Measurements from ENCODE around the gene ALB. TPM values are rescaled to one million over a fixed set of nuclear protein-coding genes. Genes with fewer than 3 reads are reported as not detected.

The ALB gene
- polyA plus RNA-seq, 6 donors from 2014 or later, result not detected

GRCh38 chr4:73426666-73427065 is 22.6 kb downstream of the ALB start:
- ATAC-seq (ENCODE audit: low read depth in 2 of 2), result no peak

GRCh38 chr4:73429118-73429517 is 25.0 kb downstream of the ALB start:
- Mint-ChIP-seq H3K4me1 (no peaks in the 10 kb centered on the region), H3K9me3 (no peaks in the 10 kb centered on the region), H3K27ac (no peak overlapping the region), H3K4me3 (no peak overlapping the region), H3K36me3 (no peaks in the 10 kb centered on the region), H3K27me3 (peaks cover 6 to 13% (median 7%) of the 10 kb centered on the region in 3 donors)
- no peak for ATAC-seq (ENCODE audit: low read depth in 2 of 2)
- DNase-seq, result no peak

More at GRCh38 chr4:73426666-73427065, 22.6 kb downstream of the ALB start:
- Mint-ChIP-seq H3K9me3 (no peaks in the 10 kb centered on the region), H3K4me3 (no peak overlapping the region), H3K27ac (no peak overlapping the region), H3K4me1 (no peaks in the 10 kb centered on the region), H3K27me3 (peaks cover 6 to 13% (median 7%) of the 10 kb centered on the region in 3 donors), H3K36me3 (no peaks in the 10 kb centered on the region)
- no peak for DNase-seq

GRCh38 chr4:73429826-73430587 is 25.9 kb downstream of the ALB start:
- H3K36me3 Mint-ChIP-seq, result no peaks in the 10 kb centered on the region

GRCh38 chr4:73431813-73432168 is 27.7 kb downstream of the ALB start:
- Mint-ChIP-seq H3K4me1 (no peaks in the 10 kb centered on the region), H3K9me3 (no peaks in the 10 kb centered on the region), H3K4me3 (no peak overlapping the region), H3K27ac (no peak overlapping the region), H3K27me3 (peaks cover 3 to 11% (median 3%) of the 10 kb centered on the region in 3 donors), H3K36me3 (no peaks in the 10 kb centered on the region)
- ATAC-seq (ENCODE audit: low read depth in 2 of 2) (no peak), DNase-seq (no peak)

More at GRCh38 chr4:73429826-73430587, 25.9 kb downstream of the ALB start:
- ATAC-seq (ENCODE audit: low read depth in 2 of 2) (no peak), DNase-seq (no peak)
- H3K4me3 Mint-ChIP-seq, result no peak overlapping the region
- no peak overlapping the region for H3K27ac Mint-ChIP-seq
- H3K4me1 Mint-ChIP-seq, result no peaks in the 10 kb centered on the region
- peaks cover 6 to 17% (median 7%) of the 10 kb centered on the region in 3 donors for H3K27me3 Mint-ChIP-seq
- no peaks in the 10 kb centered on the region for H3K9me3 Mint-ChIP-seq

GRCh38 chr4:73432169-73433000 is 28.3 kb downstream of the ALB start:
- Mint-ChIP-seq H3K36me3 (no peaks in the 10 kb centered on the region), H3K4me1 (no peaks in the 10 kb centered on the region), H3K9me3 (no peaks in the 10 kb centered on the region), H3K27ac (no peak overlapping the region), H3K4me3 (no peak overlapping the region), H3K27me3 (peaks cover 0 to 11% (median 0%) of the 10 kb centered on the region in 3 donors)
- no peak for DNase-seq
- no peak for ATAC-seq (ENCODE audit: low read depth in 2 of 2)

- Mint-ChIP-seq H3K27me3 (peaks cover 0 to 11% (median 0%) of the 10 kb centered on the region in 3 donors), H3K36me3 (no peaks in the 10 kb centered on the region), H3K4me3 (no peak overlapping the region), H3K9me3 (no peaks in the 10 kb centered on the region), H3K27ac (no peak overlapping the region), H3K4me1 (no peaks in the 10 kb centered on the region)
- ATAC-seq (ENCODE audit: low read depth in 2 of 2) (no peak), DNase-seq (no peak)
These were observed 29.1 kb downstream of the ALB start for GRCh38 chr4:73433140-73433539.

- no peak for ATAC-seq (ENCODE audit: low read depth in 2 of 2)
- DNase-seq, result no peak
- Mint-ChIP-seq H3K4me3 (no peak overlapping the region), H3K4me1 (no peaks in the 10 kb centered on the region), H3K27ac (no peak overlapping the region), H3K27me3 (peaks cover 0 to 11% (median 0%) of the 10 kb centered on the region in 3 donors), H3K9me3 (no peaks in the 10 kb centered on the region), H3K36me3 (no peaks in the 10 kb centered on the region)
These were observed 30.2 kb downstream of the ALB start for GRCh38 chr4:73434311-73434710.

- Mint-ChIP-seq H3K4me1 (no peaks in the 10 kb centered on the region), H3K27ac (no peak within 1 kb of the TSS), H3K4me3 (no peak within 1 kb of the TSS), H3K9me3 (no peaks in the 10 kb centered on the region), H3K27me3 (peaks cover 0 to 4% (median 0%) of the 10 kb centered on the region in 3 donors), H3K36me3 (no peaks in the 10 kb centered on the region)
- DNase-seq (no peak), ATAC-seq (ENCODE audit: low read depth in 2 of 2) (no peak)
These were observed 31.9 kb downstream of the ALB start, which contains the start of gene AFP for GRCh38 chr4:73435984-73436383. Gene AFP (plus strand): TSS chr4:73436221. CDS start chr4:73436263, 42 bp downstream.

- ATAC-seq (ENCODE audit: low read depth in 2 of 2) (no peak), DNase-seq (no peak)
- H3K4me1 Mint-ChIP-seq, result no peaks in the 10 kb centered on the region
- H3K27ac Mint-ChIP-seq, result no peak overlapping the region
- no peaks in the 10 kb centered on the region for H3K9me3 Mint-ChIP-seq
- H3K27me3 Mint-ChIP-seq, result peaks cover 0 to 9% (median 4%) of the 10 kb centered on the region in 3 donors
- H3K4me3 Mint-ChIP-seq, result no peak overlapping the region
- no peaks in the 10 kb centered on the region for H3K36me3 Mint-ChIP-seq
These were observed 32.8 kb downstream of the ALB start for GRCh38 chr4:73436674-73437557.

- no peak for DNase-seq
- H3K27ac Mint-ChIP-seq, result no peak overlapping the region
- peaks cover 0 to 15% (median 4%) of the 10 kb centered on the region in 3 donors for H3K27me3 Mint-ChIP-seq
- H3K36me3 Mint-ChIP-seq, result no peaks in the 10 kb centered on the region
- H3K9me3 Mint-ChIP-seq, result no peaks in the 10 kb centered on the region
- no peak overlapping the region for H3K4me3 Mint-ChIP-seq
- H3K4me1 Mint-ChIP-seq, result no peaks in the 10 kb centered on the region
- no peak for ATAC-seq (ENCODE audit: low read depth in 2 of 2)
These were observed 33.5 kb downstream of the ALB start for GRCh38 chr4:73437558-73437956.

GRCh38 chr4:73438048-73438447 is 34.0 kb downstream of the ALB start:
- Mint-ChIP-seq H3K36me3 (no peaks in the 10 kb centered on the region), H3K27me3 (peaks cover 0 to 17% (median 4%) of the 10 kb centered on the region in 3 donors), H3K9me3 (no peaks in the 10 kb centered on the region), H3K4me1 (no peaks in the 10 kb centered on the region), H3K27ac (no peak overlapping the region), H3K4me3 (no peak overlapping the region)
- ATAC-seq (ENCODE audit: low read depth in 2 of 2), result no peak
- DNase-seq, result no peak

- H3K4me3 Mint-ChIP-seq, result no peak overlapping the region
- DNase-seq (no peak), ATAC-seq (ENCODE audit: low read depth in 2 of 2) (no peak)
- H3K36me3 Mint-ChIP-seq, result no peaks in the 10 kb centered on the region
- H3K27me3 Mint-ChIP-seq, result peaks cover 0 to 20% (median 4%) of the 10 kb centered on the region in 3 donors
- H3K4me1 Mint-ChIP-seq, result no peaks in the 10 kb centered on the region
- no peaks in the 10 kb centered on the region for H3K9me3 Mint-ChIP-seq
- H3K27ac Mint-ChIP-seq, result no peak overlapping the region
These were observed 34.6 kb downstream of the ALB start for GRCh38 chr4:73438582-73439215.

GRCh38 chr4:73439445-73439844 is 35.4 kb downstream of the ALB start:
- no peak overlapping the region for H3K4me3 Mint-ChIP-seq
- H3K27me3 Mint-ChIP-seq, result peaks cover 0 to 18% (median 4%) of the 10 kb centered on the region in 3 donors
- no peaks in the 10 kb centered on the region for H3K36me3 Mint-ChIP-seq
- H3K4me1 Mint-ChIP-seq, result no peaks in the 10 kb centered on the region
- ATAC-seq (ENCODE audit: low read depth in 2 of 2) (no peak), DNase-seq (no peak)
- no peaks in the 10 kb centered on the region for H3K9me3 Mint-ChIP-seq
- no peak overlapping the region for H3K27ac Mint-ChIP-seq
